Mesendoderm (in vitro differentiated cells): ENCODE measurements around the gene AMDHD1.

Experiments used
- DNase-seq: peaks from one replicate; pipeline ENCODE4 v3.0.0; 2013
- H2AK5ac ChIP-seq: 2 replicates; pipeline ENCODE4 v1.6.1; 2013; ENCODE audit warnings: low read length, inconsistent platforms
- H2BK120ac ChIP-seq: 2 replicates; pipeline ENCODE4 v1.6.1; 2013; ENCODE audit warnings: low read depth, mild to moderate bottlenecking, low read length, moderate library complexity, mixed read lengths
- H2BK15ac ChIP-seq: replicated peaks from 2 replicates; pipeline ENCODE4 v1.6.1; 2013; ENCODE audit warnings: low read depth, mild to moderate bottlenecking, moderate library complexity
- H2BK5ac ChIP-seq: 2 replicates; pipeline ENCODE4 v1.6.1; 2013; ENCODE audit warnings: low read length, inconsistent platforms
- H3K18ac ChIP-seq: 2 replicates; pipeline ENCODE4 v1.6.1; 2013; ENCODE audit warnings: mild to moderate bottlenecking, low read length, mixed read lengths
- H3K23ac ChIP-seq: one replicate; pipeline ENCODE4 v1.6.1; 2013; ENCODE audit warnings: low read length
- H3K27ac ChIP-seq: 2 replicates; pipeline ENCODE4 v1.5.1; 2013; ENCODE audit warnings: low read depth, mild to moderate bottlenecking, inconsistent platforms, low read length, moderate library complexity
- H3K27me3 ChIP-seq: 2 replicates; pipeline ENCODE4 v1.6.1; 2013; ENCODE audit warnings: low read length, control low read depth, mild to moderate bottlenecking, inconsistent platforms; ENCODE audit not compliant: insufficient read depth, poor library complexity
- H3K36me3 ChIP-seq: 2 replicates; pipeline ENCODE4 v1.6.1; 2013; ENCODE audit warnings: low read length, inconsistent platforms; ENCODE audit not compliant: control insufficient read depth, insufficient read depth
- H3K4ac ChIP-seq: one replicate; pipeline ENCODE4 v1.6.1; 2013; ENCODE audit warnings: low read depth, mild to moderate bottlenecking, low read length, moderate library complexity
- H3K4me1 ChIP-seq: 2 replicates; pipeline ENCODE4 v1.6.1; 2013; ENCODE audit warnings: low read depth, low read length, inconsistent platforms; ENCODE audit not compliant: control insufficient read depth
- H3K4me2 ChIP-seq: 2 replicates; pipeline ENCODE4 v1.6.1; 2013; ENCODE audit warnings: low read length
- H3K4me3 ChIP-seq: 2 replicates; pipeline ENCODE4 v1.5.1; 2013; ENCODE audit warnings: mild to moderate bottlenecking, low read length
- H3K56ac ChIP-seq: one replicate; pipeline ENCODE4 v1.6.1; 2013; ENCODE audit warnings: low read length
- H3K79me1 ChIP-seq: 2 replicates; pipeline ENCODE4 v1.6.1; 2013; ENCODE audit warnings: low read length, inconsistent platforms
- H3K79me2 ChIP-seq: 2 replicates; pipeline ENCODE4 v1.6.1; 2013; ENCODE audit warnings: mild to moderate bottlenecking, low read length; ENCODE audit not compliant: control insufficient read depth, insufficient read depth
- H3K9ac ChIP-seq: 2 replicates; pipeline ENCODE4 v1.6.1; 2013; ENCODE audit warnings: low read length, inconsistent platforms
- H4K5ac ChIP-seq: one replicate; pipeline ENCODE4 v1.6.1; 2013; ENCODE audit warnings: low read length
- H4K8ac ChIP-seq: one replicate; pipeline ENCODE4 v1.6.1; 2013; ENCODE audit warnings: low read depth, mild to moderate bottlenecking, control low read depth, low read length, moderate library complexity
- WGBS: extraction: QIAGEN DNeasy Blood & Tissue Kit; methylation state at CpG from one replicate; pipeline ENCODE4 v1.1.7; 2013; ENCODE audit warnings: low lambda C conversion rate, missing lambda C conversion rate; ENCODE audit not compliant: insufficient coverage; ENCODE audit errors: extremely low coverage; 5-methylcytosine and 5-hydroxymethylcytosine counted together

AMDHD1 gene

DNA sequence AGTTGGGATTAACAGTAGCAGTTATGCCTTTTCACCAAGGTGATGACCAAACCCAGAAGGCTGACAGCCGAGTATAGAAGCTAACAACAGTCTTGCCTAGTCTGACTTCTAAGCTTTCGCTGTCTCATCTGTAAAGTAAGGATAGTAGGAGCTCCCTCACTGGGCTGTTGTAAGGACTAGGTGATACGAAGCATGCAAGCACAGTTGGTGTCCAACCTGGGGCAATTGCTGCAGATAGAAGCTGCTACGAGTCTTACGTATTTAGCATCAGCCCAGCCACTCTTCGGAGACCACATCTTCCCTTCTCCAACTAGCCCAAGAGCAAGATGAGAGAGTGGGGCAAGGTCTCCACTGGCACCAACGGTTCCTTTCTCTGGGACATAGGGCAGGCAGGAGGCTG is 47.0 kb downstream of the AMDHD1 start:
- no peak overlapping the region for H3K4me3 ChIP-seq
- H2BK120ac ChIP-seq, result no peak overlapping the region
- H4K8ac ChIP-seq, result no peak overlapping the region
- H3K4ac ChIP-seq, result no peak overlapping the region
- H3K36me3 ChIP-seq, result no peaks in the 10 kb centered on the region
- H3K79me2 ChIP-seq, result no peaks in the 10 kb centered on the region
- no peak overlapping the region for H3K9ac ChIP-seq
- no peak overlapping the region for H2AK5ac ChIP-seq
- no peaks in the 10 kb centered on the region for H3K27me3 ChIP-seq
- no peak overlapping the region for H3K27ac ChIP-seq
- WGBS, result no CpG with 5 or more reads among the region's 7 CpGs
- H3K18ac ChIP-seq, result no peak overlapping the region
- H2BK5ac ChIP-seq, result no peak overlapping the region
- H4K5ac ChIP-seq, result no peak overlapping the region
- H3K4me1 ChIP-seq, result no peaks in the 10 kb centered on the region
- no peak for DNase-seq
- H2BK15ac ChIP-seq, result no peak overlapping the region
- H3K56ac ChIP-seq, result no peak overlapping the region
- H3K23ac ChIP-seq, result no peak overlapping the region
- H3K79me1 ChIP-seq, result no peaks in the 10 kb centered on the region
- H3K4me2 ChIP-seq, result no peak overlapping the region

DNA sequence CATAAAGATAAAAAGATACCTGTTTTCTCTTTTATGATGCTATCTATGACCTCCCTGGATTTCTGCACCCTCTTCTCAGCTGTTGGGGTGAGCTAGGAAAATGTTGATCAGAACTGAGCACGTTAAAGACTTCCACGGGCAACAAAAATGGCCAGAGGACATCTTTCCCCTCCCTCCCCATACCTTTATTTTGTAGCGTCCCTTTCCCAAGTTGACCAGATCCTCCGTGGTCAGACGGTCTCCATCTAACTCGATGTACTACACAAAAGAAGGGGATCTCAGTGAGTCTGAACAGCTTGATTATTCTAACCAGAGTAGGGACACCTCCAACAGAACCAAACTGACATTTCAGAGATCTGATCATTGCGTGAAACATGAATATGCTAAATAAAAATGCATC is 50.8 kb downstream of the AMDHD1 start:
- H3K23ac ChIP-seq, result no peak overlapping the region
- no peak for DNase-seq
- H2BK5ac ChIP-seq, result no peak overlapping the region
- no peak overlapping the region for H2BK120ac ChIP-seq
- H3K27ac ChIP-seq, result no peak overlapping the region
- no peaks in the 10 kb centered on the region for H3K36me3 ChIP-seq
- H3K4me3 ChIP-seq, result no peak overlapping the region
- H3K56ac ChIP-seq, result no peak overlapping the region
- no peaks in the 10 kb centered on the region for H3K79me1 ChIP-seq
- no peak overlapping the region for H2AK5ac ChIP-seq
- H3K4me2 ChIP-seq, result no peak overlapping the region
- H3K79me2 ChIP-seq, result no peaks in the 10 kb centered on the region
- no peak overlapping the region for H3K18ac ChIP-seq
- H2BK15ac ChIP-seq, result no peak overlapping the region
- no peak overlapping the region for H4K5ac ChIP-seq
- H3K9ac ChIP-seq, result no peak overlapping the region
- no peak overlapping the region for H4K8ac ChIP-seq
- H3K4me1 ChIP-seq, result no peaks in the 10 kb centered on the region
- no peaks in the 10 kb centered on the region for H3K27me3 ChIP-seq
- no CpG with 5 or more reads among the region's 7 CpGs for WGBS
- no peak overlapping the region for H3K4ac ChIP-seq

DNA sequence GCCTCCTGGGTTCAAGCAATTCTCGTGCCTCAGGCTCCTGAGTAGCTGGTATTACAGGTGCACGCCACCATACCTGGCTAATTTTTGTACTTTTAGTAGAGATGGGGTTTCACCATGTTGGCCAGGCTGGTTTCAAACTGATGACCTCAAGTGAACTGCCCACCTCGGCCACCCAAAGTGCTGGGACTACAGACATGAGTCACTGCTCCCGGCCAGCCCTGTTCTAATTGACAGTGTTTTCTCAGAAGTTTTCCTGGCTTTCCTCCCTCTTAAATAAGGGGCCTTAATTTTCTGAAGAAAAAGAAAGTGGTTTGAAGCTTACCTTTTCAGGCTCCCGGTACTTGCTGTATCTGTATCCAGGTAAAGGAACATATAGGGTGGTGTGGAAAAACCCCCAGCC is 51.3 kb downstream of the AMDHD1 start:
- DNase-seq, result no peak
- Histone ChIP-seq H3K4me2 (no peak overlapping the region), H3K36me3 (no peaks in the 10 kb centered on the region), H3K79me2 (no peaks in the 10 kb centered on the region), H3K9ac (no peak overlapping the region), H3K18ac (no peak overlapping the region), H3K4me3 (no peak overlapping the region), H3K27ac (no peak overlapping the region), H3K79me1 (no peaks in the 10 kb centered on the region), H2BK15ac (no peak overlapping the region), H2BK5ac (no peak overlapping the region), H4K8ac (no peak overlapping the region), H4K5ac (no peak overlapping the region), H3K56ac (no peak overlapping the region), H2AK5ac (no peak overlapping the region), H3K23ac (no peak overlapping the region), H2BK120ac (no peak overlapping the region), H3K27me3 (no peaks in the 10 kb centered on the region), H3K4ac (no peak overlapping the region), H3K4me1 (no peaks in the 10 kb centered on the region)
- no CpG with 5 or more reads among the region's 5 CpGs for WGBS

- H4K8ac ChIP-seq, result no peak overlapping the region
- H3K4ac ChIP-seq, result no peak overlapping the region
- no peaks in the 10 kb centered on the region for H3K4me1 ChIP-seq
- H3K4me2 ChIP-seq, result no peak overlapping the region
- H2BK15ac ChIP-seq, result no peak overlapping the region
- WGBS, result no CpG with 5 or more reads among the region's 29 CpGs
- no peaks in the 10 kb centered on the region for H3K79me1 ChIP-seq
- H4K5ac ChIP-seq, result no peak overlapping the region
- H3K79me2 ChIP-seq, result no peaks in the 10 kb centered on the region
- H2BK120ac ChIP-seq, result no peak overlapping the region
- H3K27me3 ChIP-seq, result no peaks in the 10 kb centered on the region
- no peak overlapping the region for H2BK5ac ChIP-seq
- no peak for DNase-seq
- no peak overlapping the region for H3K27ac ChIP-seq
- H3K4me3 ChIP-seq, result no peak overlapping the region
- no peak overlapping the region for H3K9ac ChIP-seq
- H3K23ac ChIP-seq, result no peak overlapping the region
- no peak overlapping the region for H3K18ac ChIP-seq
- H3K56ac ChIP-seq, result no peak overlapping the region
- no peak overlapping the region for H2AK5ac ChIP-seq
- no peaks in the 10 kb centered on the region for H3K36me3 ChIP-seq
Measured at GRCh38 chr12:95995238-95996031, 52.3 kb downstream of the AMDHD1 start.

DNA sequence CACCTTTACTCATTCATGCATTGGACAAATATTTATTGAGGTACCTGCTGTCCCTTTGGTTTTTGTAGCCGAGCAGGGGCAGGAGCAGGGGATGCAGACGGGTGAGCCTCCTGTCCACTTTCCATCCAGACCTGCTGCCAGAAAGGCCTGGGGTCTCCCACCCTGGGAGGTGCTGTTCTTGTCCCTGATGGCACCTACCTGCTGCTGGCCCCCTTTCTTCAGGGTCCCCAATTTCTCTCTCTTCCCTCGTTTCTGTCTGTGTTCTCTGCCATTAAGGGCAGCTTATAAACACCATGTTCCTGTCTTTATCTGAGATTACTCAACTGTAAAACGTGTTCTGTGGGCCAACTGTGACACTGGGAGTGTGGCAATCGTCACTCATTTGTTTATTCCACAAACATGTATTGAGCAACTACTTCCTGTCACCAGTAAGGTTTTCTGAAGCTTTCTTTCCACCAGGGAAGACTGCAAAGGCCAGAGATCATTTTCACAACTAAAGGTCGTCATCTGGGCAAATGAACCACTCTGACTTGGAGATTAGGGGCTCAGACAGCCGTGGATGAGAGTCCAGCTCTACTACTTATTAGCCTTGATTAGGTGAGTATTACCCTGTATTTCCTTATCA is 53.0 kb downstream of the AMDHD1 start, which contains the start of gene HAL:
TSS of gene HAL (minus strand) at position 311 of the 625 bp plus-strand sequence. CDS start 434 bp downstream, outside the sequence.
- H2BK15ac ChIP-seq, result no peak within 1 kb of the TSS
- no peak within 1 kb of the TSS for H2BK120ac ChIP-seq
- H4K5ac ChIP-seq, result no peak within 1 kb of the TSS
- H3K79me1 ChIP-seq, result no peaks in the 10 kb centered on the region
- no peak within 1 kb of the TSS for H3K4me2 ChIP-seq
- no peak within 1 kb of the TSS for H3K18ac ChIP-seq
- WGBS, result no CpG with 5 or more reads among the region's 7 CpGs
- H2BK5ac ChIP-seq, result no peak within 1 kb of the TSS
- no peak within 1 kb of the TSS for H4K8ac ChIP-seq
- DNase-seq, result no peak
- H3K79me2 ChIP-seq, result no peaks in the 10 kb centered on the region
- H3K23ac ChIP-seq, result no peak within 1 kb of the TSS
- no peaks in the 10 kb centered on the region for H3K36me3 ChIP-seq
- no peak within 1 kb of the TSS for H2AK5ac ChIP-seq
- no peak within 1 kb of the TSS for H3K27ac ChIP-seq
- no peak within 1 kb of the TSS for H3K9ac ChIP-seq
- no peak within 1 kb of the TSS for H3K4me3 ChIP-seq
- H3K56ac ChIP-seq, result no peak within 1 kb of the TSS
- no peak within 1 kb of the TSS for H3K4ac ChIP-seq
- no peaks in the 10 kb centered on the region for H3K4me1 ChIP-seq
- no peaks in the 10 kb centered on the region for H3K27me3 ChIP-seq
